Measurements from ENCODE around the gene MYOZ2. TPM values are rescaled to one million over a fixed set of nuclear protein-coding genes. Genes with fewer than 3 reads are reported as not detected.
A peak's percentile ranks its signal among the peaks of the same experiment; 100 is the strongest.
"Not testable (repeated sequence)": the region's sequence is repeated elsewhere in the genome, so short reads cannot be mapped to it uniquely, and the experiment has no call there.

MYOZ2 gene
- total RNA-seq, 1 donor from 2014 or later: 705 TPM

DNA sequence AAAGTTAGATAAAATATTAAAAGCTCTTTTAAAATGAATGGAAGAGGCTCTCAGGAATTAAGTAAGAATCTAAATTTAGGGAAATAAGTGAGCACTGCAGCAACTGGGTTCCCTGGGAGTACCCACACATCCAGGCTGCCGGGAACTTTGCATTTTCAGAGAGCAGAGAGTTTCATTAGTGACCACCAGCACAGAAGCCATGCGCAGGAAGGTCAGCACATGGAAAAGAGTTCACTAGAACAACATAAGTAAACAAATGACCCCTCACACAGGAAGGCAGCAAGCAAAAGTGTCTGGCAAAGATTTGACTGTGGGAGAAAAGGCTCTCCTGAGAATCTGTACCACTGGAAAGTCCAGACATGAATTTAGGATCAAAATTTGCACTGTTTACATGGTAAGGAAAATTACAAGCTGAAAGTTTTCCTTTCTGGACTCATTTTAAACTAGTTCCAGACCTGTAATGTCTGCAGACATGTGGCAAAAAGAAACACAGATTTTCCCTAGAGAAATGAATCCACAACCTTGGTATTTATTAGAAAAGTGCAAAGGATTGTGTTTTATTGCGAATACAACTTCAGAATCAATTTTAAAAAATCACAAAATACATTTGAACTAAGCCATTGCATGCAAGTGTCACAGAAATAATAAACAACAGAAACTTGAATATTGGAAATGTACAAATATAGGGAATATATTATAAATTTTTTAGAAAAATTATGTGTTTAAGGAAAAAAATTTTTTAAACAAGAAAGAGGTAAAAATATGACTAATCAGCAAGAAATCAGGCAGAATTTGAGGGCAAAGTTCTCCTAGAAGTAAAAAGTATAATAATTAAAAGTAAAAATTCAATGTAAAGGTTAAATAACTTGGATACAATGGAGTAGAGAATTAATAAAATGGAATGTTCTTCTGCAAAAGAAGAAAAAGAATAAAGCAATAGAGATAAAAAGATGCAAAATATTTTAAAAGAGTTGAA lies 18.4 kb upstream of the MYOZ2 start:
- intact Hi-C loops (cut with DNase I): no loop called here

GRCh38 chr4:119118397-119118796 lies 17.2 kb upstream of the MYOZ2 start:
- intact Hi-C loops (cut with DNase I): no loop called here
- DNase-seq (no peak), ATAC-seq (ENCODE audit: poor library complexity) (no peak)

More for the DNA sequence above, 18.4 kb upstream of the MYOZ2 start:
- no peak for DNase-seq
- peak; percentile 15 for ATAC-seq (ENCODE audit: poor library complexity)

DNA sequence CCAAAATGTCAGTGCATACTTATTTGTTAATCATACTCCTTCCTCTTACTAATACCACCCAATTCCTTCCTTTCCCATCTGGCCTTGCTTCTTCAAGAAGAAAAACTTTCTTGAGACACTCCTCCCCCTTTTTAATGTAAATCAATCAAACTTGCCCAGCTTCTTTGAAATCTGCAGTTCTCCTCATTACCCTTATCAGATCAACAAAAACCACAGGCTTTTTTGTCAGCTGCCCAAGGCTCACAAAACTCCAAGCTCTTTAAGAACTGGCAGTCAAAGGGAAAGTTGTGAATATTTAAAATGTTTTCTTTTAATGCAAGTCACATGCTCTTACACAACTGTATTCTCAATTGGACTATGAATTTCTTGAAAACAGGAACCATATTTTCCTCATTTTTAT lies 11.3 kb upstream of the MYOZ2 start:
- no peak for DNase-seq
- ATAC-seq (ENCODE audit: poor library complexity): no peak
- intact Hi-C loops (cut with DNase I): no loop called here

DNA sequence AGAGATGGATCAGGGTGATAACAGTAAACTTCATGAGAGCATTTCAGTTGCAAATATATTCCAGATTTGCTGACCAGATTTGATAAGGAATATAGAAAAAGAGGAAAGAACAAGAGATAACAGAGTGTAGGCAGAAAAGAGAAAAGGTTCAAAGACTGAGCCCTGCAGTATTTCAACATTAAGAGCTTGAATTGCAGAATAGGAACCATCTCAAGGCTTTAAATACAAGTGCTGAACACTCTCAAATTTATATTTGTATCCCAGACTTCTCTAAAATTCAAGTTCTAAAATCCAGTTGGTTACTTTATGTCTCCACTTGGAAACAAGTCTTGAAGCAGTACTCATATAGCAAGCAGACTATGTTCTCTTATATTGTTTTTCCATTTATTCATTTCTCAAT lies 9.7 kb upstream of the MYOZ2 start:
- ATAC-seq (ENCODE audit: poor library complexity) (no peak), DNase-seq (no peak)
- intact Hi-C loops (cut with DNase I): no loop called here

GRCh38 chr4:119128148-119128547 lies 7.5 kb upstream of the MYOZ2 start:
- ATAC-seq (ENCODE audit: poor library complexity) (peak; percentile 79), DNase-seq (no peak)
- intact Hi-C loops (cut with DNase I): no loop called here

DNA sequence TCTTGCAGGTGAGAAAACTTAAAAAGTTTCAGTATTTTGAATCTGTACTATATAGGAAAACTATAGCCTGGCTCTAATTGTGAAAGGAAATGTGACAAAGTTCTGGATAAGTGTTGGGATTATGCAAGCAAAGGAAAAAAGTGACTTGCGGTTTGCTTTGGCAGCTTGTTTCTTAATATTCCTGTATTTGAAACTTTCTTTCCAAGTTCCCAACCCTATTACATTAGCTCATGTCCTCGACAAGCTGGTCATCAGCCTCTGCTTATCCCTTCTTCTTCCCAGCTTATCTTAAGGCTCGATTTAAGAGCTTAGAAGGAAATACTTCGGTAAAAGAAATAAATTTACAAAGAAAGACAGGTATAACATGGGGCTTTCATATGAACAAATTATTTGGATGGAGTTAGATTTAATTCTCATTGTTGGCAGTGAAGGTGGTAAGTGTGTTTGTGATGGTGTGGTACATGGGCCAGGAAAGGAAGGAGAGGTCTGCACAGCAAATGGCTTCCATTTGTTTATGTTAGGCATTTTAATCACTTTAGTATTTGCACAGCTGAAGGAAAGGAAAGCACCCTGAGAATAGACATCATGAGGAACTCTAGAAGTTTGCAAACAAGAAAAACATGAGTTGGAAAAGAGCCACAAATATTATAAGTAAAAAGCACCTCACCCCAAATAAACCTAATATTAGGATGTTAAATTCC lies 5.1 kb upstream of the MYOZ2 start:
- DNase-seq (no peak), ATAC-seq (ENCODE audit: poor library complexity) (peak; percentile 35)
- intact Hi-C loops (cut with DNase I): loop anchor here (10.0 kb wide), 1 partner anchor 86 kb away; no protein-coding TSS in a partner anchor

DNA sequence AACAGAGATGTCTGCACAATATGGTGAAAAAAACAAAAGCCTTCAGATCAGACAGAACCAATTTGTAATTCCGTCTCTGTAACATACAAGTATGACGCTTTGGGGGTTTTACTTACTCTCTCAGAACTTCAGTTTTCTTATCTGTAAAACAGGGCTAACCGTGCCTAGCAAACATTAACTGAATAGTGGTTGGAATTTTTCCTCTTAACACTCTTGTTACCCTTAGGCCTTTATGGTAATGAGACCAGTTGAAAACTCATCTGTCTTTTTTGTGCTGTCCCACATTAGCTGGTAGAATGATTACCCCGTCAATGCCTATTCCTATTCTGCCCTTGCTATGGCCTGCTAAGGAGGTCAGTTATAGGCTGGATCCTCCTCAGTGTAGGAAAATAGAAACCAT lies 4.5 kb upstream of the MYOZ2 start:
- intact Hi-C loops (cut with DNase I): loop anchor here (10.0 kb wide), 1 partner anchor 86 kb away; no protein-coding TSS in a partner anchor
- DNase-seq (no peak), ATAC-seq (ENCODE audit: poor library complexity) (no peak)

DNA sequence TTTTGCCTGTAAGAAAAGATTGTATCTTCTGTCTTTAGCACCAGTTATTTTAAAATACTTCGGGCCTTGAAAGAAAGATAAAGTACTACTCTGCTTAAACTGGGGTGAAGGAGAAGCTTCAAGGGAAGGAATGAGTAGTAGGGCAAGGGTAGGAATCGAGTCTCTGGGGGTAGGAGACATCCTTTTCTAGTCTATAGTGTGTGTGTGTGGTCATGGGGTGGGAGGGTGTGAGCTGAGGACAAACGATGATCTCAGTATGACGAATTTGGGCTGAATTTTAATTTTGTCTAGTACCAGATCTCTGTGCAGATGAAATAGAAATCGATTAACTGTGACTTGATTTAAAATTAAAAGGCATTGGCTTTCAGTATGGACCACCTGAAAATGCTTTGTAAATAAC lies 3.3 kb upstream of the MYOZ2 start:
- DNase-seq (no peak), ATAC-seq (ENCODE audit: poor library complexity) (no peak)
- intact Hi-C loops (cut with DNase I): loop anchor here (10.0 kb wide), 1 partner anchor 88 kb away; no protein-coding TSS in a partner anchor

DNA sequence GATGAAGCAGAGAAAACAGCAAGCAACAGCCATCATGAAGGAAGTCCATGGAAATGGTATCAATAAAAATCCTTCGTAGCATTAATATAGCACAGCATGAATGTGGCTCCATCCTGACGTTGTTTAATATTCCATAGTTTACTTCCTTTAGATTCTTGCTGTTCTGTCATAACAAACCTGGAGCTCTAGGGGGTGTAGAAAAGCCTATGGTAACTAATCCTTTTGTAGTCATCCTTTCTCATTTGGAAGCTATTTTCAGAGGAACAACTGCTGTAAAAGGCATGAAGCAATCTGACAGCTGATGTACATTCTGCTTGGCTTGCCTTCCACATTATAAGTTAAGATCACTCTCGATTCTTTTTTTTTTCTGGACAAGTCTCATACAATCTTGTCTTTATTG lies 914 bp downstream of the MYOZ2 start:
- ATAC-seq (ENCODE audit: poor library complexity) (peak; percentile 53), DNase-seq (no peak)
- intact Hi-C loops (cut with DNase I): loop anchor here (10.0 kb wide), 1 partner anchor 92 kb away; no protein-coding TSS in a partner anchor

DNA sequence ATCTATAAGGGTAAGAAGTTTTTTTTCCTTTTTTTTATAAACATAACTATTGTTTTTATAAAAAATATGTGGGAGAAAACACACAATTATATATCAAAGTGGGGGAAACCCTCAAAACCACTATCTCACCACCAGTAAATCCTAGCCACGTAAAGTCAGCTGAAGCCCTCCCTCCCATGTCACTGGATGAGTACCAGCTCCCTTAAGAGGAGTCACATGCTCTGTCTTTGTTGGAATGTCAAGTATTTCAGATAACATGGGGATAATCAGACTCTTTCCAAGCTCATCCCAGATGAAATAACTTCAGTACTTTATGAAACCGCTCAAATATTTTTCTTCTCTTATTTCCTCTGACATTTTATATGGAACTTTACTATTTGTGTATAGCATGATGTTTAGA lies 2.4 kb downstream of the MYOZ2 start:
- no peak for DNase-seq
- peak; percentile 67 for ATAC-seq (ENCODE audit: poor library complexity)
- intact Hi-C loops (cut with DNase I): loop anchor here (10.0 kb wide), 1 partner anchor 93 kb away; no protein-coding TSS in a partner anchor

- ATAC-seq (ENCODE audit: poor library complexity): no peak
- DNase-seq: no peak
- intact Hi-C loops (cut with DNase I): loop anchor here (10.0 kb wide), 1 partner anchor 95 kb away; no protein-coding TSS in a partner anchor
These were observed 3.7 kb downstream of the MYOZ2 start for GRCh38 chr4:119139311-119139710.

DNA sequence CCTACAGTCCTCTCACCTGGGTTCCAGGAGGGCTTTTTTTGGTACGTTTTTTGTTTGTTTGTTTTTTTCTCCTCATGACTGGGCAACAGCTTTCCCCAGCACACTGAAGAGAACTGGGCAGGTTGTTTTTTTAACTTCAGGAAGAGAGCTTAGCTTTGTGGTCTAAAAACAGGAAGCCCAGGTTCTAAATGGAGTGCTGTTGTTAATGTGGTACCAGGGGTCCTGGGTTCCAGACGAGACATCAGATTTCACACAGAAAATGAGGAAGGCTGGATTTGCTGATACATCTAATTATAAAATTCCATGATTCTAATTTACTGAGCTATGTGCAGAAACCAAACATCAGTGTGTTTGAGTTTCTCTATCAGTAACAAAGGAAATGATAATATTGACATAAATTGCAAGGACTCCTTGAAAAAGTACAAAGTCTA lies 4.2 kb downstream of the MYOZ2 start:
- ATAC-seq (ENCODE audit: poor library complexity): no peak
- intact Hi-C loops (cut with DNase I): loop anchor here (10.0 kb wide), 1 partner anchor 95 kb away; no protein-coding TSS in a partner anchor
- DNase-seq: no peak

DNA sequence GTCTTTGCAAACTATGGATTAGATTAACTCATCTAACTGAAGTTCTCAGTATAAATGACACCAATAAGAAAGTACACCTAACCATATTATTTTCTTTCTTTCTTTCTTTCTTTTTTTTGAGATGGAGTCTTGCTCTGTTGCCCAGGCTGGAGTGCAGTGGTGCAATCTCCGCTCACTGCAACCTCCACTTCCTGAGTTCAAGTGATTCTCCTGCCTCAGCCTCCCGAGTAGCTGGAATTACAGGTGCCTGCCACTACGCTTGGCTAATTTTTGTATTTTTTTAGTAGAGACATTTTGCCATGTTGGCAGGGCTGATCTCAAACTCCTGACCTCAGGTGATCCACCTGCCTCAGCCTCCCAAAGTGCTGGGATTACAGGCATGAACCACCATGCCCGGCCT lies 5.7 kb downstream of the MYOZ2 start:
- ATAC-seq (ENCODE audit: poor library complexity); intact Hi-C loops (cut with DNase I); DNase-seq: not testable (repeated sequence)

- no peak for ATAC-seq (ENCODE audit: poor library complexity)
- intact Hi-C loops (cut with DNase I): no loop called here
- DNase-seq: no peak
These were observed 7.2 kb downstream of the MYOZ2 start for GRCh38 chr4:119142833-119143232.

GRCh38 chr4:119143341-119143740 lies 7.7 kb downstream of the MYOZ2 start:
- ATAC-seq (ENCODE audit: poor library complexity); intact Hi-C loops (cut with DNase I); DNase-seq: not testable (repeated sequence)

DNA sequence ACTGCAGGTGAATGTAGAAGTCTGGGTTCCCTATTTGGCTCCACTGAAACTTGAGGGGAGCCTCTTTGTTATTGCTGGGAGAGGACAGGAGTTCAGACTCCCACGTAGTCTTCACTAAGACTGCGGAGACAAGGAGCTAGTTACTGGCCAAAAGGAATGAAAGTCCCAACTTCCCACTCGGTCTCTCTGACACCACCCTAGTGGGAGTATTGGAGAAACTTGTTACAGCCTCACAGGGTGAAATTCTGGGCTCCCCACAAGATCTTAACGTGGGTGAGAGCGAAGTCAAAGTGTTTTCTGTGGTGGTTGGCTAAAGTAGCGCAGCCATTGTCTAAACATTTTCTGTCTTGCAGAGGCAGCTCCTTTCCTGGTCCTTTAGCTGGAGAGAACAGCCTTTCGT lies 13.5 kb downstream of the MYOZ2 start:
- ATAC-seq (ENCODE audit: poor library complexity) (peak; percentile 6), DNase-seq (no peak)
- intact Hi-C loops (cut with DNase I): no loop called here

GRCh38 chr4:119151161-119151560 lies 15.5 kb downstream of the MYOZ2 start:
- ATAC-seq (ENCODE audit: poor library complexity) (peak; percentile 87), DNase-seq (no peak)

GRCh38 chr4:119152741-119153140 lies 17.1 kb downstream of the MYOZ2 start:
- DNase-seq (no peak), ATAC-seq (ENCODE audit: poor library complexity) (no peak)
- intact Hi-C loops (cut with DNase I): loop anchor here (10.0 kb wide), 1 partner anchor 168 kb away; no protein-coding TSS in a partner anchor

More at GRCh38 chr4:119151161-119151560, 15.5 kb downstream of the MYOZ2 start:
- intact Hi-C loops (cut with DNase I): loop anchor here (10.0 kb wide), 1 partner anchor 166 kb away; no protein-coding TSS in a partner anchor

DNA sequence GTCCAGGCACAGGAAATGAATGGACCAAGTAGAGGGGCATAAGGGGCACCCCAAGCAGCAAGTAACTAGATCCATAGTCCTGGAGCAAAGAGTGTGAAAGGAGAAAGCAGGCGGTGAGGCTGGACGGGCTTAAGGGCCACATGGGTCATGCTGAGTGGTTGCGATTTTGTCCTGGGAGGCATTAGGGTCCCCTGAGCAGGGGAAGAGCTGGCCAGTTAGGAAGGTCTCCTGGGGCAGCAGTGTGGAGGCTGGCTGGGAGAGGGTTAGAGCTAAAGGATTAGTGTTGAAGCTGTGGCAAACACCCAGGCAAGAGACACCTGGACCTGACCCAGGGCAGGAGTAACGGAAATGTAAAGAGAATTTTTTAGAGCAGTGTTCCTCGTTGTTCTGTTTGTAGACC lies 26.5 kb downstream of the MYOZ2 start:
- DNase-seq (no peak), ATAC-seq (ENCODE audit: poor library complexity) (peak; percentile 6)
- intact Hi-C loops (cut with DNase I): no loop called here

Measured in Right ventricle myocardium superior (tissue), 1 donor.